Stimulated activated CD8-positive, alpha-beta memory T cell treated with anti-CD3 and anti-CD28 coated beads, Interleukin-7, amount 100 ng/mL, for 48 hours (primary cell): ENCODE results near the gene CD34.
"Not testable (repeated sequence)": the region's sequence is repeated elsewhere in the genome, so short reads cannot be mapped to it uniquely, and the experiment has no call there.

Source experiments
- DNase-seq, 2 donors: peaks; one replicate each; pipeline ENCODE4 v3.0.0-alpha.2; 2020; ENCODE audit warnings: low read depth in 1 of 2; ENCODE audit errors: extremely low read depth in 1 of 2

The CD34 gene

DNA sequence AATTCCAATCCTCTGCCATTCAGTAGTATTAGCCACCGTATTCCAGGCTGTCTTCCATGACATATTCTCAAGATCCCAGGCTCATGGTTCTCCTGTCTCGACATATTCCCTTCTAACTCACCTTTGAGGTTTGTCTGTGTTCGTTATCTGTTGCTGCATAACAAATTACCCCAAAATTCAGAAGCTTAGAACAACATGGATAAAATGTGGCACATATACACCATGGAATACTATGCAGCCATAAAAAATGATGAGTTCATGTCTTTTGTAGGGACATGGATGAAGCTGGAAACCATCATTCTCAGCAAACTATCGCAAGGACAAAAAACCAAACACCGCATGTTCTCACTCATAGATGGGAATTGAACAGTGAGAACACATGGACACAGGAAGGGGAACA lies 33.0 kb downstream of the CD34 start:
- DNase-seq, result not testable (repeated sequence)

DNA sequence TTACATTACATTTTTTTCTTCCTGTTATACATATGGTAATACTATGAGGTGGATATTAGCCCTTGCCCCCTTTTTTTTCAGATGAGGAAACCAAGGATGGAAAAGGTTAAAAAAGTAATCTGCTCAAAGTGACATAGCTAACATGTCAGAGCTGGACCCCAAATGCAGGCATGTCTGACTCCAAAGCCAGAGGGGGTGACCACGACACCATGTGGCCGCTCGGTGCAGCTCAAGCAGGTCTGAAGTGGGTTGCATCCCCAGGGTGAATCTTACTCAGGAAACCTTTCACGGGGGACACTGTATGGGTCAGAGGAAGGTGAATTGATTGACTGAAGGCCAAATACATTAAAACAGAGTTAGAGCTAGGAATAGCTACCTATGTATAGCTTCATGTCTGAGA lies 34.8 kb downstream of the CD34 start:
- DNase-seq, result no peak

- no peak for DNase-seq
These were observed 35.4 kb downstream of the CD34 start for GRCh38 chr1:207875532-207875931.

- DNase-seq, result peak in 1 of 2 donors; percentile 41
These were observed 37.7 kb downstream of the CD34 start for GRCh38 chr1:207873055-207873890.

- no peak for DNase-seq
These were observed 38.3 kb downstream of the CD34 start for GRCh38 chr1:207872621-207873020.

- DNase-seq, result no peak
These were observed 39.7 kb downstream of the CD34 start for GRCh38 chr1:207871117-207871649.

- DNase-seq, result no peak
These were observed 40.5 kb downstream of the CD34 start for GRCh38 chr1:207870306-207871031.

- no peak for DNase-seq
These were observed 41.1 kb downstream of the CD34 start for GRCh38 chr1:207869859-207870258.

- DNase-seq, result peak in 1 of 2 donors; percentile 46
These were observed 41.9 kb downstream of the CD34 start for GRCh38 chr1:207868774-207869721.

- DNase-seq, result no peak
These were observed 42.6 kb downstream of the CD34 start for GRCh38 chr1:207868251-207868773.

DNA sequence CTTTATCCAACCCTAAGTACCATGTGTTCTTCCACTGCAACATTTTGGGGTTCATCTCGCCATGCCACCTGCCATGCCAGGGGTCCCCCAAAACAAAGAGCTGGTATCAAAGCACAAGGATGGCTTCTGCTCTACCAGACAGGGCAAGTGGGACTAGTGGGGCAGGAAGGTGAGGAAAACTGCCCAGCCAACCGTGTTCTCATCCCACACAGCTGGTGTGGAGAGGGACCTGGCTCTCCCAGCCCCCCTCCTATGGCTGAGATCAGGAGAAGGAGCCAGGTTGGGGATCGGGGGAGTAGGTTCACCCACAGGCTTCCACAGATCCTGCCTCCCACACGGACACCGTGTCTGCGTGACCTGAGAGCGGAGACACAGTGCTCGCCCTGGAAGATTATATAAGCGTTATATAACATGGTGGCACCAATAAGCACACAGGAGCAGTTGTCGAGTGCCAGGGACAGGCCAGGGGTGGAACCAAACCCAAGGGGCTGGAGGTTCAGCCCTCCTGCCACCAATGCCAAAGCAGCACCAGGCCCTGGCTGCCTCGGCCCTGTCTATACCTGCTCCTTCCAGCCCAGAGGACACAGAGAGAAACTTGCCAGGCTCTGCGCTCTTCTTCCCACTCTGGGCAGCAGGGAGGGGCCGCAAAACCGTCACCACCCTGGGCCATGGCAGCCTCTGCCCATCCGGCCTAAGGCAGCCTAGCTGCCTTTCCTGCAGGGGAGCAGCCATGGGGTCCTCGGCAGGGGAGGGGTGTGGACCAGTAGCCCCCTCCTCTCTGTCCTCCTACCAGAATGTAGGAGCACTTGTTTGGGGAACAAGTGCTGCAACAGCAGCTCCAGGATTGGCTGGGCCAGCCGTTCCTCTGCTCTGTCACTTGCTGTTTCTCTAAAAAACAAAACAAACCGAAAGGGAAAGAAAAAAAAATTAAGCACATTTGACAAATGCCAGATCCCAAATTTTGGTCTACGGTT lies 43.5 kb downstream of the CD34 start:
- DNase-seq, result no peak

GRCh38 chr1:207866471-207867135 lies 44.3 kb downstream of the CD34 start:
- no peak for DNase-seq

- peak in 1 of 2 donors; percentile 42 for DNase-seq
These were observed 46.9 kb downstream of the CD34 start for GRCh38 chr1:207863893-207864535.

DNA sequence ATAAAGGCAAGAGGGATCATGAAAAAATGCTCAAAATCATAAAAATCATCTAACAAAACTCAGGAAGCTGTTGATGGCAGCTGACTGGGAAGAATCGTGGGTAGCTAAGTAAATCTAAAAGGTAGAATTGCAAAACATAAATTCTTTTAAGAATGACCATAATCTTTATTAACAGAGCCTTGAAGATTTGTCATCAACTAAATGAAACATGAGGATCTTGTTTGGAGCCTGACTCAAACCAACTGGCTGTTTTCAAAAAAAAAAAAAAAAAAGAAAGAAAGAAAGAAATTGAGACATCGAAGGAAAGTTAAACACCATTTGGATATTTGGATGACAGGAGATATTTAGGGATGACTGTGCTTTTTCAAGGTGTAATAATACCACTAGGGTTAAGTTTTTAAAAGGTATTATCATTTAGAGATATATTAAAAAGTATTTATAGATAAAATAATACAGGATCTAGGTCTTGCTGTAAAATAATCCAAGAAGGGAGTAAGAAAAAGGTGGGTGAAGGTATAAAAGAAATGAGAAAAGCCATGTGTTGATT lies 48.6 kb downstream of the CD34 start:
- no peak for DNase-seq

GRCh38 chr1:207861442-207862177 lies 49.3 kb downstream of the CD34 start:
- DNase-seq, result no peak

DNA sequence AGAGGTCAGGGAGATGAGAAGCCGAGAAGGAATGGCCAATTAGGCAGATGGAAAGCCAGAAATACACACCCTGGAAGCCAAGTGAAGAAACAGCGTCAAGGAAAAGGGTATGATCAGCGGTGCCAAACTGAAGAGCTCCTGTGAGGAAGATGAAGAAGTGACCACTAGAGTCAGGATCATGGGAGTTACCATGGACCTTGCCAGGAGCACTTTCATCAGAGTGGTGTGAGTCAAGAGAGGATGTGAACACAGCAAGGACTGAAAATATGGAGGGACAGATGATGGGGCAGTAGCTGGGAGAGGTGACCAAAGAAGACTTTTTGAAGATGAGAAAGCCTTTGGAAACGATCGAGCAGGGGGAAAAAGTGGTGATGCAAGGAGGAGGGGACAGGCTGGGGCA lies 50.4 kb downstream of the CD34 start:
- DNase-seq, result no peak

DNA sequence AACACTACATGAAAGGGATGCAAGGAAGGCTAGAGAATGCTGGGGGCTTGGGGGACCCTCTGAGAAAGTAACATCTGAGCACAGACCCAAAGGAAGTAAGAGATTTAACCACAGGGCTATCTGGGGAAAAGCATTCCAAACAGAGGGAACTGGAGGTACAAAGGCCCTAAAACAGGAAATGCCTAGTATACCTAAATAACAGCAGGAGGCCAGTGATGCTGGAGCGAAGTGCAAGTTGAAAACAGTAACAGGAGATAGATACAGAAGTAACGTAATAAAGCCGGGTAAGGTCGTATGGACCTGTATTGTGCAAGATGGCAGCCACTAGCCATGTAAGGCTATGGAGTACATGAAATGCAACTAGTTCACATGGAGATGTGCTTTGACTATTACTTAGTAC lies 52.1 kb downstream of the CD34 start:
- no peak for DNase-seq
